Endodermal cell (in vitro differentiated cells): Measurements from ENCODE around the gene OGFOD3. TPM values are rescaled to one million over a fixed set of nuclear protein-coding genes. Genes with fewer than 3 reads are reported as not detected.
A peak's percentile ranks its signal among the peaks of the same experiment; 100 is the strongest.

Experiments used
- DNase-seq: peaks from one replicate; pipeline ENCODE4 v3.0.0-alpha.2; 2017
- H3K27ac ChIP-seq: 2 replicates; pipeline ENCODE4 v1.5.1; 2013; ENCODE audit warnings: mild to moderate bottlenecking, low read depth, low read length, moderate library complexity
- H3K27me3 ChIP-seq: 2 replicates; pipeline ENCODE4 v1.6.1; 2013; ENCODE audit warnings: mild to moderate bottlenecking, low read length, moderate library complexity; ENCODE audit not compliant: insufficient read depth, control insufficient read depth, poor library complexity, severe bottlenecking
- H3K36me3 ChIP-seq: 2 replicates; pipeline ENCODE4 v1.7.0; 2013; ENCODE audit warnings: mild to moderate bottlenecking, low read length, moderate library complexity; ENCODE audit not compliant: control insufficient read depth, insufficient read depth
- H3K4me1 ChIP-seq: one replicate; pipeline ENCODE4 v1.7.0; 2013; ENCODE audit warnings: low read length; ENCODE audit not compliant: control insufficient read depth, insufficient read depth
- H3K4me3 ChIP-seq: 2 replicates; pipeline ENCODE4 v1.5.1; 2013; ENCODE audit warnings: mild to moderate bottlenecking, low read length, moderate library complexity
- H3K9ac ChIP-seq: 2 replicates; pipeline ENCODE4 v1.6.1; 2013; ENCODE audit warnings: mild to moderate bottlenecking, low read length, moderate library complexity; ENCODE audit not compliant: poor library complexity, severe bottlenecking; ENCODE audit errors: extremely low read depth
- H3K9me3 ChIP-seq: 2 replicates; pipeline ENCODE4 v1.6.1; 2013; ENCODE audit warnings: mild to moderate bottlenecking, low read length, moderate library complexity; ENCODE audit not compliant: control insufficient read depth
- H3K27ac Mint-ChIP-seq: 2 replicates; pipeline ENCODE4 v1.8.0; 2020; ENCODE audit warnings: mixed read lengths
- H3K27me3 Mint-ChIP-seq: 2 replicates; pipeline ENCODE4 v1.8.0; 2021; ENCODE audit warnings: mild to moderate bottlenecking, mixed read lengths; ENCODE audit not compliant: insufficient read depth
- H3K36me3 Mint-ChIP-seq: 2 replicates; pipeline ENCODE4 v1.8.0; 2020; ENCODE audit warnings: low read depth, mixed read lengths
- H3K4me1 Mint-ChIP-seq: 2 replicates; pipeline ENCODE4 v1.8.0; 2020; ENCODE audit warnings: mixed read lengths
- H3K4me3 Mint-ChIP-seq: 2 replicates; pipeline ENCODE4 v1.8.0; 2020; ENCODE audit warnings: mild to moderate bottlenecking, moderate library complexity, mixed read lengths
- H3K9me3 Mint-ChIP-seq: 2 replicates; pipeline ENCODE4 v1.8.0; 2020; ENCODE audit warnings: mild to moderate bottlenecking, mixed read lengths
- WGBS, 2 experiments: methylation state at CpG; one replicate each; pipeline versions ENCODE4 v1.1.5 to v1.1.7; 2013; ENCODE audit warnings: missing lambda C conversion rate in 2 of 2, mixed read lengths in 1 of 2; ENCODE audit not compliant: insufficient coverage in 1 of 2, insufficient read length in 1 of 2; 5-methylcytosine and 5-hydroxymethylcytosine counted together
- total RNA-seq, 2 donors: library from RNA; stranded (reverse); fragmentation: NEBNext Ultra II Directional in 1 of 2; extraction: Animal tissue kit (Norgen Biotek cat#: 25700) in 1 of 2; gene quantifications; 2 replicates in 1 of 2; 3 replicates in 1 of 2; pipeline ENCODE4 v1.2.1, GENCODE V29; 2021
- TF ChIP-seq, protein P1 (sequence below): fragments of 200-600 bp; sonication (generic); conservative IDR thresholded peaks from 2 replicates; pipeline ENCODE4 v1.5.0; 2021; ENCODE audit warnings: antibody characterized with exemption, mild to moderate bottlenecking

OGFOD3 gene
- total RNA-seq, 2 donors from 2014 or later: 24.0 to 30.1 TPM

DNA sequence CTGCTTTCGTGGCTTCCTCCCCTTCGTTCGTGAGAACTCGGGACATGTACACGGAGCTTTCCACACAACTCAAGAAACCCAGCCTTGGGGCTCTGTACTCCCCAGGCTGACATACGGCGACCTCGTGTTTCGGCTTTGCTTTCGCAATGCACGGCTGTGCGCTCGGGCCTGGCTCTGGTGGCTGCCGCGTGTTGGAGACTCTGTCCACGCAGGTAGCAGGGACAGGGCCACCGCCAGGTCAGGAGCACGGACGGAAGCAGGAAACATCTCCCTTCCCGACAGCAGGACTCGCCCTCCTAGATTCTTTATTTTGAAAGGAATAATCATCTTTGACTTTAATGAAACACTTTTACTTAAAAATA lies 29.5 kb downstream of the OGFOD3 start:
- H3K27me3 ChIP-seq: no peaks in the 10 kb centered on the region
- no peaks in the 10 kb centered on the region for H3K9me3 ChIP-seq
- H3K4me1 ChIP-seq: no peaks in the 10 kb centered on the region
- Mint-ChIP-seq H3K4me1 (peaks cover 3% of the 10 kb centered on the region), H3K9me3 (no peaks in the 10 kb centered on the region), H3K27ac (no peak overlapping the region), H3K27me3 (no peaks in the 10 kb centered on the region), H3K36me3 (peaks cover 9% of the 10 kb centered on the region), H3K4me3 (no peak overlapping the region)
- no peak overlapping the region for H3K9ac ChIP-seq
- H3K36me3 ChIP-seq: no peaks in the 10 kb centered on the region
- no peak overlapping the region for H3K4me3 ChIP-seq
- no peak overlapping the region for H3K27ac ChIP-seq
- TF ChIP-seq, protein P1, sequence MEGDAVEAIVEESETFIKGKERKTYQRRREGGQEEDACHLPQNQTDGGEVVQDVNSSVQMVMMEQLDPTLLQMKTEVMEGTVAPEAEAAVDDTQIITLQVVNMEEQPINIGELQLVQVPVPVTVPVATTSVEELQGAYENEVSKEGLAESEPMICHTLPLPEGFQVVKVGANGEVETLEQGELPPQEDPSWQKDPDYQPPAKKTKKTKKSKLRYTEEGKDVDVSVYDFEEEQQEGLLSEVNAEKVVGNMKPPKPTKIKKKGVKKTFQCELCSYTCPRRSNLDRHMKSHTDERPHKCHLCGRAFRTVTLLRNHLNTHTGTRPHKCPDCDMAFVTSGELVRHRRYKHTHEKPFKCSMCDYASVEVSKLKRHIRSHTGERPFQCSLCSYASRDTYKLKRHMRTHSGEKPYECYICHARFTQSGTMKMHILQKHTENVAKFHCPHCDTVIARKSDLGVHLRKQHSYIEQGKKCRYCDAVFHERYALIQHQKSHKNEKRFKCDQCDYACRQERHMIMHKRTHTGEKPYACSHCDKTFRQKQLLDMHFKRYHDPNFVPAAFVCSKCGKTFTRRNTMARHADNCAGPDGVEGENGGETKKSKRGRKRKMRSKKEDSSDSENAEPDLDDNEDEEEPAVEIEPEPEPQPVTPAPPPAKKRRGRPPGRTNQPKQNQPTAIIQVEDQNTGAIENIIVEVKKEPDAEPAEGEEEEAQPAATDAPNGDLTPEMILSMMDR: no peak
- no peak for DNase-seq
- WGBS, 2 experiments: 95 to 98% methylated on average over 7 to 21 of the region's 21 CpGs

DNA sequence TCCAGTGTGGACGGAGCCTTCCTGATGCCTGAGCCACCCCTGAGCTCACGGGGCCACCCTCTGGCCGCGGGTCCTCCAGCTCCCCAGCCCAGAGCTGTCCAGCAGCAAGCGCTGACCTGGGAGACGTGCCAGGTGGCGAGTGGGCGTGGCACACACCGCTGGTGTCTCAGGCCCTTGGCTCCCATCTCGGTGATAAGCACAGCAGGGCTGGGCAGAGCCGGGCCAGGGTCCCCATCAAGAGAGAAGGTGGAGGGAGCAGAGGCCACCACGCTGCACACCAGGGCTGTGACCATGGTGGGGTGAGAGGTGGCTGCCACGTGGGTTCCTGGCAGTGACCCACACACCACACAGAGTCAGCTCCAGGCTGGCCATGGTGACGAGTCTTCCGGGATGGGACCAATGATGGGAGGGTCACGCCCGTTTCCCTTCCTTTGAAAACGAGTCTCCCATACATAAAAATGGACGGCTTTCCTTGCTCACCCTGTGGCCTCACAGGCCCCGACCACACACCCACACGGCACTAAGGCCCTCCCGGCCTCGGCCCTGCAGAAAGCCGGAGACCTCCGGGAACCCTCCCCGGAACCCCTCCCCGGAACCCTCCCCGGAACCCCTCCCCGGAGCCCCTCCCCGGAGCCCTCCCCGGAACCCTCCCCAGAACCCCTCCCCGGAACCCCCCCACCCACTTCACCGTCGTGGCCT lies 30.0 kb downstream of the OGFOD3 start:
- TF ChIP-seq, protein P1: peak; percentile 39
- H3K36me3 ChIP-seq: no peaks in the 10 kb centered on the region
- H3K9me3 ChIP-seq: no peaks in the 10 kb centered on the region
- H3K9me3 Mint-ChIP-seq: no peaks in the 10 kb centered on the region
- no peak overlapping the region for H3K9ac ChIP-seq
- no peaks in the 10 kb centered on the region for H3K27me3 Mint-ChIP-seq
- no peak for DNase-seq
- no peak overlapping the region for H3K27ac Mint-ChIP-seq
- no peaks in the 10 kb centered on the region for H3K27me3 ChIP-seq
- H3K36me3 Mint-ChIP-seq: peaks cover 5% of the 10 kb centered on the region
- no peaks in the 10 kb centered on the region for H3K4me1 ChIP-seq
- no peak overlapping the region for H3K4me3 Mint-ChIP-seq
- WGBS, 2 experiments: 92 to 94% methylated on average over 13 to 28 of the region's 34 CpGs
- no peak overlapping the region for H3K4me3 ChIP-seq
- H3K27ac ChIP-seq: no peak overlapping the region
- peaks cover 3% of the 10 kb centered on the region for H3K4me1 Mint-ChIP-seq

DNA sequence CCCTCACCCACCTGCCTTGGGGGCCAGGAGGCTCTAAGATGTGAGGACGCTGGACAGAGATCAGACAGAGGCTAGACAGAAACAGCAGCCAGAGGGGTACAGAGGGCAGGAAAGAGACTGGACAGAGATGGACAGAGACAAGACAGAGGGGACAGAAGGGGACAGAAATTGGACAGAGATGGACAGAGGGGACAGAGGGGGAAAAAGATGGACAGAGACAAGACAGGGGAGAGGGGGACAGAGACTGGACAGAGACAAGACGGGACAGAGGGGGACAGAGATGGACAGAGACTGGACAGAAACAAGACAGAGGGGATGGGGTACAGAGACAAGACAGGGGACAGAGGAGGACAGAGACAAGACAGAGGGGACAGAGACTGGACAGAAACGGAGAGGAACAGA lies 30.7 kb downstream of the OGFOD3 start:
- TF ChIP-seq, protein P1: no peak
- H3K27ac Mint-ChIP-seq: no peak overlapping the region
- no peak for DNase-seq
- no peaks in the 10 kb centered on the region for H3K9me3 Mint-ChIP-seq
- H3K4me1 ChIP-seq: no peaks in the 10 kb centered on the region
- peaks cover 3% of the 10 kb centered on the region for H3K4me1 Mint-ChIP-seq
- no peak overlapping the region for H3K27ac ChIP-seq
- WGBS, 2 experiments: 91 to 98% methylated on average over 3 of the region's 3 CpGs
- H3K9ac ChIP-seq: no peak overlapping the region
- H3K4me3 Mint-ChIP-seq: no peak overlapping the region
- no peaks in the 10 kb centered on the region for H3K27me3 Mint-ChIP-seq
- H3K36me3 ChIP-seq: no peaks in the 10 kb centered on the region
- no peaks in the 10 kb centered on the region for H3K9me3 ChIP-seq
- no peak overlapping the region for H3K4me3 ChIP-seq
- H3K27me3 ChIP-seq: no peaks in the 10 kb centered on the region
- H3K36me3 Mint-ChIP-seq: peaks cover under 1% of the 10 kb centered on the region
